Stomach (tissue), 4 donors: ENCODE results near the gene NRAP.

ENCODE experiments used
- POLR2A ChIP-seq, 4 donors: fragments of 450-650 bp; IDR thresholded peaks; one replicate each; pipeline ENCODE4 v1.6.1; 2016; ENCODE audit warnings: antibody characterized with exemption in 4 of 4, control low read depth in 2 of 4, mild to moderate bottlenecking in 1 of 4, moderate library complexity in 1 of 4
- TF ChIP-seq, protein P1 (sequence below), 7 experiments: fragments of 450-650 bp in 4 of 7; fragments of 200-600 bp in 3 of 7; sonication (generic) in 3 of 7; IDR thresholded peaks; one replicate each; pipeline ENCODE4 v1.5.1; 2016 to 2019; ENCODE audit warnings: antibody characterized with exemption in 7 of 7, control low read depth in 2 of 7, mild to moderate bottlenecking in 1 of 7

DNA sequence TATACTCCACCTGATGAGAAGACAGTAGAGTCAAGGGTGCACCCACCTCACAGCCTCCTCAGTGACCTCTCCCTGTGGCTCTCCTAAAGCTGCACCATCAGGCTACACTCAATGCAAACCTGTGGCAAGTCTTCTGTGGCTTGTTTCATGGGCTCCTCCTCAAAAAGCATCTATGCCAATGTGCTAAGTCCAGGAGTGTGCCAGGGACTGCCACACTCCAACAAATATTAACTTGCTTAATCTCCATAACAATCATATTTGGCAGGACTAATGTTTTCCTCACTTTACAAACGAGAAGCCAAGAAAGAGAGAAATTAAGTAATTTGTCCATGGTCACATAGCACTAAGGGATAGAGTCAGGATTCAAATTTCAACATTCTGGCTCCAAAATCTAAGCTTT, 11.9 kb downstream of the NRAP start:
- TF ChIP-seq POLR2A (IDR thresholded peaks at IDR 0.05) = no peak
- TF ChIP-seq, protein P1, sequence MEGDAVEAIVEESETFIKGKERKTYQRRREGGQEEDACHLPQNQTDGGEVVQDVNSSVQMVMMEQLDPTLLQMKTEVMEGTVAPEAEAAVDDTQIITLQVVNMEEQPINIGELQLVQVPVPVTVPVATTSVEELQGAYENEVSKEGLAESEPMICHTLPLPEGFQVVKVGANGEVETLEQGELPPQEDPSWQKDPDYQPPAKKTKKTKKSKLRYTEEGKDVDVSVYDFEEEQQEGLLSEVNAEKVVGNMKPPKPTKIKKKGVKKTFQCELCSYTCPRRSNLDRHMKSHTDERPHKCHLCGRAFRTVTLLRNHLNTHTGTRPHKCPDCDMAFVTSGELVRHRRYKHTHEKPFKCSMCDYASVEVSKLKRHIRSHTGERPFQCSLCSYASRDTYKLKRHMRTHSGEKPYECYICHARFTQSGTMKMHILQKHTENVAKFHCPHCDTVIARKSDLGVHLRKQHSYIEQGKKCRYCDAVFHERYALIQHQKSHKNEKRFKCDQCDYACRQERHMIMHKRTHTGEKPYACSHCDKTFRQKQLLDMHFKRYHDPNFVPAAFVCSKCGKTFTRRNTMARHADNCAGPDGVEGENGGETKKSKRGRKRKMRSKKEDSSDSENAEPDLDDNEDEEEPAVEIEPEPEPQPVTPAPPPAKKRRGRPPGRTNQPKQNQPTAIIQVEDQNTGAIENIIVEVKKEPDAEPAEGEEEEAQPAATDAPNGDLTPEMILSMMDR (IDR thresholded peaks at IDR 0.05) = no peak
